DOHH2 (cell line): Measurements from ENCODE around the gene ANKS1B.

ENCODE experiments used
- H3F3A ChIP-seq: fragments of 200-600 bp; sonication (generic), shearing (Covaris generic); 2 replicates; pipeline ENCODE4 v1.6.0; 2016; ENCODE audit warnings: antibody characterized with exemption, mild to moderate bottlenecking; ENCODE audit not compliant: control insufficient read depth, insufficient read depth
- H3K27ac ChIP-seq: fragments of 200-600 bp; sonication (generic); 2 replicates; pipeline ENCODE4 v1.5.1; 2014; ENCODE audit warnings: low read depth, mild to moderate bottlenecking, low read length, moderate library complexity
- H3K27me3 ChIP-seq: fragments of 200-600 bp; sonication (generic); 2 replicates; pipeline ENCODE4 v1.6.1; 2014; ENCODE audit warnings: mild to moderate bottlenecking, low read length, mixed read lengths; ENCODE audit not compliant: control insufficient read depth
- H3K36me3 ChIP-seq: fragments of 200-600 bp; sonication (generic); 2 replicates; pipeline ENCODE4 v1.6.1; 2014; ENCODE audit warnings: mild to moderate bottlenecking, low read length, moderate library complexity, mixed read lengths; ENCODE audit not compliant: control insufficient read depth
- H3K4me1 ChIP-seq: fragments of 200-600 bp; sonication (generic); 2 replicates; pipeline ENCODE4 v1.6.1; 2014; ENCODE audit warnings: mild to moderate bottlenecking, low read length, mixed read lengths; ENCODE audit not compliant: control insufficient read depth
- H3K4me2 ChIP-seq: fragments of 200-600 bp; sonication (generic); 2 replicates; pipeline ENCODE4 v1.6.0; 2014; ENCODE audit warnings: mild to moderate bottlenecking, low read length, moderate library complexity
- H3K4me3 ChIP-seq: fragments of 200-600 bp; sonication (generic); 2 replicates; pipeline ENCODE4 v1.5.1; 2014; ENCODE audit warnings: mild to moderate bottlenecking, low read length, mixed read lengths
- H3K79me2 ChIP-seq: fragments of 200-600 bp; sonication (generic); 2 replicates; pipeline ENCODE4 v1.6.1; 2014; ENCODE audit warnings: mild to moderate bottlenecking, low read length, mixed read lengths; ENCODE audit not compliant: control insufficient read depth
- H3K9me2 ChIP-seq: fragments of 200-600 bp; sonication (generic); replicated peaks from 2 replicates; pipeline ENCODE4 v1.6.1; 2014; ENCODE audit warnings: mild to moderate bottlenecking, low read length, mixed read lengths; ENCODE audit not compliant: control insufficient read depth
- H3K9me3 ChIP-seq: fragments of 200-600 bp; sonication (generic); 2 replicates; pipeline ENCODE4 v1.6.1; 2014; ENCODE audit warnings: antibody characterized with exemption, low read length, mixed read lengths; ENCODE audit not compliant: control insufficient read depth, insufficient read depth
- H4K20me1 ChIP-seq: fragments of 200-600 bp; sonication (generic); 2 replicates; pipeline ENCODE4 v1.6.0; 2014; ENCODE audit warnings: low read depth, mild to moderate bottlenecking, antibody characterized with exemption, low read length, moderate library complexity; ENCODE audit not compliant: control insufficient read depth, insufficient read depth
- EZH2phosphoT487 ChIP-seq: fragments of 200-600 bp; sonication (generic); IDR thresholded peaks from 2 replicates; pipeline ENCODE4 v1.6.1; 2017; ENCODE audit warnings: borderline replicate concordance, mild to moderate bottlenecking, antibody characterized with exemption, low read length, moderate library complexity, mixed read lengths
- TF ChIP-seq, protein P1 (sequence below): fragments of 200-600 bp; sonication (generic); IDR thresholded peaks from one replicate; pipeline ENCODE4 v1.5.1; 2014; ENCODE audit warnings: antibody characterized with exemption, mild to moderate bottlenecking, low read depth, low read length; ENCODE audit not compliant: poor library complexity, severe bottlenecking

ANKS1B gene

DNA sequence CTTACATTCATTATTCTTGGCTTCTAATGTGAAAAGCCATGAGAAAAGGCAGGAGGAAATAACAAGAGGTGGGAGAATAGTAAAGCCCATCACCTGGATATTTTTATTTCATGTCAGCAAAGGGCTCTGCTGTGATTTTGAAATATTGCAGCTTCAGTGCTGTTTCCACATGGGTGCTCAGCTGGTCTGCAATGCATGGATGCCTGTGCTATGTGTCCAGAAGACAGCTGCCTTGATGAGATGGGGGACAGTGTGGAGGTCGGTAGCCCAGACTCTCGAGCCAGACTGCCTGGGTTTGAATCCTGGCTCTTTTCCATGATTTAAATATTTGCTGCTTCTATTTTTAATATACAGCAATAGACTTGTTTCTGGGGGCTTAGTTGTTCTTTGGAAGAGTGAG lies 814.7 kb downstream of the ANKS1B start:
- H3K4me1 ChIP-seq, result peaks cover 7% of the 10 kb centered on the region
- no peak overlapping the region for H3K27ac ChIP-seq
- H3K36me3 ChIP-seq, result no peaks in the 10 kb centered on the region
- no peak overlapping the region for H3K4me3 ChIP-seq
- no peaks in the 10 kb centered on the region for H3K9me3 ChIP-seq
- H4K20me1 ChIP-seq, result no peaks in the 10 kb centered on the region
- no peaks in the 10 kb centered on the region for H3K27me3 ChIP-seq
- no peak for TF ChIP-seq EZH2phosphoT487
- TF ChIP-seq, protein P1, sequence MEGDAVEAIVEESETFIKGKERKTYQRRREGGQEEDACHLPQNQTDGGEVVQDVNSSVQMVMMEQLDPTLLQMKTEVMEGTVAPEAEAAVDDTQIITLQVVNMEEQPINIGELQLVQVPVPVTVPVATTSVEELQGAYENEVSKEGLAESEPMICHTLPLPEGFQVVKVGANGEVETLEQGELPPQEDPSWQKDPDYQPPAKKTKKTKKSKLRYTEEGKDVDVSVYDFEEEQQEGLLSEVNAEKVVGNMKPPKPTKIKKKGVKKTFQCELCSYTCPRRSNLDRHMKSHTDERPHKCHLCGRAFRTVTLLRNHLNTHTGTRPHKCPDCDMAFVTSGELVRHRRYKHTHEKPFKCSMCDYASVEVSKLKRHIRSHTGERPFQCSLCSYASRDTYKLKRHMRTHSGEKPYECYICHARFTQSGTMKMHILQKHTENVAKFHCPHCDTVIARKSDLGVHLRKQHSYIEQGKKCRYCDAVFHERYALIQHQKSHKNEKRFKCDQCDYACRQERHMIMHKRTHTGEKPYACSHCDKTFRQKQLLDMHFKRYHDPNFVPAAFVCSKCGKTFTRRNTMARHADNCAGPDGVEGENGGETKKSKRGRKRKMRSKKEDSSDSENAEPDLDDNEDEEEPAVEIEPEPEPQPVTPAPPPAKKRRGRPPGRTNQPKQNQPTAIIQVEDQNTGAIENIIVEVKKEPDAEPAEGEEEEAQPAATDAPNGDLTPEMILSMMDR, result no peak
- H3K4me2 ChIP-seq, result no peak overlapping the region
- H3K79me2 ChIP-seq, result no peaks in the 10 kb centered on the region
- H3F3A ChIP-seq, result no peaks in the 10 kb centered on the region
- no peaks in the 10 kb centered on the region for H3K9me2 ChIP-seq

DNA sequence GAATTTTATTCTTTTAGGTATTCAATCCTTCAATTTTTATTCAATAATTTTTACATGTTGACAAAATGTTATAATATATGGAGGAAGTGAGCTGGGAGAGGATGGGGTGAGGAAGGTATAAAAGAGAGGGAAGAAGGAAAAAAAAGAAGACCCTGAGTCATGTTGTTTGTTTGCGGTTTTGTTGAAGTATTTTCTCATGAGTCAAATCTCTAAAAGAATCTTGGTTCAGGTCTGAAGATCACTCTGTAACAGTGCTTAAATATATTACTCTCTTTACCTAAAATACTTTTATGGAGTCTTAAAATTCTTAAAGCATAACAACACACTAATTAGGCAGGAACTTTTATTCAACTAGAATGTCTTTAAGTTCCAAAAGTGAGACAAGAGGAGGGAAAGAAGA lies 826.8 kb downstream of the ANKS1B start:
- Histone ChIP-seq H3F3A (no peaks in the 10 kb centered on the region), H3K9me3 (peaks cover 10% of the 10 kb centered on the region), H3K79me2 (no peaks in the 10 kb centered on the region), H3K4me1 (no peaks in the 10 kb centered on the region), H3K4me3 (no peak overlapping the region), H3K27me3 (no peaks in the 10 kb centered on the region), H3K36me3 (no peaks in the 10 kb centered on the region), H3K27ac (no peak overlapping the region), H3K4me2 (no peak overlapping the region), H4K20me1 (no peaks in the 10 kb centered on the region), H3K9me2 (no peaks in the 10 kb centered on the region)
- TF ChIP-seq, protein P1, result no peak
- TF ChIP-seq EZH2phosphoT487, result no peak

DNA sequence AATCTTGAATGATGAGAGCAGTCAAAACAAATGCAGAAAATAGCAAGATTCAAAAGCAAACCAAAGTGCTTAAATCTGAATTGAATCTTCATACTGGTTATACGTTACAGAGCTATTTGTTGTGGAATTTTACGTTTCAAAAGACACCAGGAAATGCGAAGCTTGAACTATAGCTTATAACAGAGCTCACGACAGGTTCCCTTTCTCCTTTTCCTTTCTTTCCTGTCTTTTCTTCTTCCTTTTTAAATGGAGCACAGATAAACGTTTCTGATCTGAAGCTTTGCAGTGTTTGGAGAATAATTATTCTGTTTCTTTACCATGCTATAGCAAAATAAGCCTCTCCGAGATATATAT lies 829.8 kb downstream of the ANKS1B start:
- H3K9me3 ChIP-seq, result peaks cover 6% of the 10 kb centered on the region; the same call in 1 of the 2 replicates
- no peaks in the 10 kb centered on the region for H3K4me1 ChIP-seq
- H3K9me2 ChIP-seq, result no peaks in the 10 kb centered on the region
- no peaks in the 10 kb centered on the region for H3K36me3 ChIP-seq
- H3K27me3 ChIP-seq, result no peaks in the 10 kb centered on the region
- H3K79me2 ChIP-seq, result no peaks in the 10 kb centered on the region
- no peaks in the 10 kb centered on the region for H4K20me1 ChIP-seq
- H3F3A ChIP-seq, result no peaks in the 10 kb centered on the region
- no peak overlapping the region for H3K27ac ChIP-seq
- TF ChIP-seq, protein P1, result no peak
- TF ChIP-seq EZH2phosphoT487, result no peak
- H3K4me3 ChIP-seq, result no peak overlapping the region
- H3K4me2 ChIP-seq, result no peak overlapping the region
